Measurements from ENCODE around the gene SYT15B. TPM values are rescaled to one million over a fixed set of nuclear protein-coding genes. Genes with fewer than 3 reads are reported as not detected.
"Not testable (repeated sequence)": the region's sequence is repeated elsewhere in the genome, so short reads cannot be mapped to it uniquely, and the experiment has no call there.

SYT15B gene
- 1 to 10 TPM; 1.8 to 5.3 TPM for total RNA-seq

DNA sequence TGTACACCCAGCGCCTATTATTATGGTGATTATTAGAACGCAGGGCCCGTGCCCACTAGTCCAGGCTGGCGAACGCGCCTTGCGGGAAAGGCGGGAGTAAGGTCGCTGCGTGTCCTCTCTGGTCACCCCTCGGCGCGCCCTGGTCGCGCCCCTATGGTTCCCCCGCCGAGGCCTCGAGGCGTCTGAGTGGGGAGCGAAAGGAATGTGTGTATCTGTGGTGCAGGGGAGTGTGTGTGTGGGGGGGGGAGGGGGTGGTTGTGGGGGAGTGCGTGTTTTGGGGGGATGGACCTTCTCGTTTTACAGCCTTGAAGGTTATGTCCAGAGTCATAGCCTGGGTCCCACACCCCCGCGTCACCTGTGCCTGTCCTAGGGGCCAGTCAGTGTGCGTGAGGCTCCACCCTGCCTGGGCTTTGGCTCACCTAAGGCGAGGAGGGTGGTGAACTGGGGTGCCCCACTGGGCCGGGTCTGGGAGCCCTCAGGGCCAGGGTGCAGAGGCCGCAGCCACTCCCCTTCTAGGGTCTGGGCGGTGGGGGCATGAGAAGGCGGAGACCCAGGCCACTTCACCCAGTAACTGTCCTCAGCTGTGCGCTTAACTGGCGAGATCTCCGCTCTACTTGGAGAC, at the start of gene SYT15B:
Gene SYT15B (minus strand): TSS at position 39 of the 622 bp plus-strand sequence. CDS start 952 bp downstream, outside the sequence.
- not testable (repeated sequence) for DNase-seq (ENCODE audit: low spot score); H3K9me3 ChIP-seq; H3K27ac ChIP-seq; H3K36me3 ChIP-seq; ATAC-seq (ENCODE audit: insufficient number of reproducible peaks, low FRiP score, low read depth); H3K27me3 ChIP-seq (replicated peaks; ENCODE audit: insufficient read depth); H3K4me1 ChIP-seq (ENCODE audit: control insufficient read depth in 1 of 2, low read depth in 2 of 2)
- H3K4me3 ChIP-seq: peak within 1 kb of the TSS; percentile 52

DNA sequence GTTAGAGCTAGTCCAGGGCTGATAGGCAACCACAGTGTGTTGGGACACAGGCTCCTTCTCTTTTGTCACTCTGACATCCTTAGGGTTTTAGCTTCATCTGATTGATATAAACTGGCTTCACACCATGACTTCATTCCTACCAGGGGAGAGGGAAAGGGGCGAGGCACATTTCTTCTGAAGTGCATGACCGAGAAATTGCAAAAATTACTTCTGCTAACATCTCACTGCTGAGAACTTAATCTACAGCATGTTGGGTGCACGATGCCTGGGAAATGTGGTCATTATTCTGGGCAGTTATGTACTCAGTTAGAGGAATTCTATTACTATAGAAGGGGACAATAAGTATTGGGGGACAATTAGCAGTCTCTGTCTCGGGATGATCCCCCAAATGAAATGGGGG, 16.2 kb upstream of the SYT15B start:
- not testable (repeated sequence) for DNase-seq (ENCODE audit: low spot score); ATAC-seq (ENCODE audit: insufficient number of reproducible peaks, low FRiP score, low read depth); H3K27me3 ChIP-seq (replicated peaks; ENCODE audit: insufficient read depth); H3K36me3 ChIP-seq; H3K9me3 ChIP-seq; H3K4me1 ChIP-seq (ENCODE audit: control insufficient read depth in 1 of 2, low read depth in 2 of 2); H3K27ac ChIP-seq; H3K4me3 ChIP-seq

DNA sequence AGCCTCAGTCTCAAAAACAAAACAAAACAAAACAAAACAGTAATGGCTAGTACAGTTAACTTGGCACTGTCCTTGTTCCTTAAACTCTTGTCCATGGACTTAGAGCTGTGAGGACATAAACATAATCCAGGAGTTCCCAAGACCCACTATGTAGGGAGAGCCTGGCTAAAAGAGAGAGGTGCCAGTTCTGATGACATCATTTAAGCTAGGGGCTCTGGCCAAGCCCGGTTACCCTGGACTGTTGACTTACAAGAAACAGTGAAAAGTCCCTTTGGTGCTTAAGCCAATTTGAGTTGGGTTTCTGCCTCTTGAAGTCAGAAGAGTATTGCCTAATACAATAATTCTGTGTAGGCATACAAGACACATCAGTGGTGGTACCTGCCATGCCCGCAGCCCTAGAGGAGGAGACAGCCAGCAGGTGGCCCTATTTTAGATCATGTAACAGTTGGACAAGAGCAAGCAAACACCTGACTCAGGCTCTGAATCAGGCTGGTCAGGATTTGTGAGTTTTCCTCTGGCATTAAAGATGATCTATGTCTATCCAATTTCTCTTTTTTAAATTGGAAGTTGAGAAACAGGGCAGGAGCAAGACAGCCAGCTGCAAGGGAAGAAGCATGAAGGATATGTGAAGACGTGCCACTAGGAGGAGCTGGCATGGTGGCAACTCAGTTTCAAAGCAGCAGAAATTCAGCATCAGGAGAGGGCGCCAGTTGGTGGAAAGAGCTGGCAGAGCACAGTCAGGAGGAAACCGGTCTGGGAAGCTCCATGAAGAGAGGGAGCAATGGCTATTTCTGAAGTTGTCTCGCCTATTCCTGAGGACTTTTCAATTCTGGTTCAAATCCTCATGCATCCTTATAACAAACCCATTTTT, 12.2 kb upstream of the SYT15B start:
- not testable (repeated sequence) for DNase-seq (ENCODE audit: low spot score); H3K4me1 ChIP-seq (ENCODE audit: control insufficient read depth in 1 of 2, low read depth in 2 of 2); H3K36me3 ChIP-seq; H3K4me3 ChIP-seq; H3K27me3 ChIP-seq (replicated peaks; ENCODE audit: insufficient read depth); H3K27ac ChIP-seq; H3K9me3 ChIP-seq
- peak; percentile 8 for ATAC-seq (ENCODE audit: insufficient number of reproducible peaks, low FRiP score, low read depth)
- TF ChIP-seq, protein P1, sequence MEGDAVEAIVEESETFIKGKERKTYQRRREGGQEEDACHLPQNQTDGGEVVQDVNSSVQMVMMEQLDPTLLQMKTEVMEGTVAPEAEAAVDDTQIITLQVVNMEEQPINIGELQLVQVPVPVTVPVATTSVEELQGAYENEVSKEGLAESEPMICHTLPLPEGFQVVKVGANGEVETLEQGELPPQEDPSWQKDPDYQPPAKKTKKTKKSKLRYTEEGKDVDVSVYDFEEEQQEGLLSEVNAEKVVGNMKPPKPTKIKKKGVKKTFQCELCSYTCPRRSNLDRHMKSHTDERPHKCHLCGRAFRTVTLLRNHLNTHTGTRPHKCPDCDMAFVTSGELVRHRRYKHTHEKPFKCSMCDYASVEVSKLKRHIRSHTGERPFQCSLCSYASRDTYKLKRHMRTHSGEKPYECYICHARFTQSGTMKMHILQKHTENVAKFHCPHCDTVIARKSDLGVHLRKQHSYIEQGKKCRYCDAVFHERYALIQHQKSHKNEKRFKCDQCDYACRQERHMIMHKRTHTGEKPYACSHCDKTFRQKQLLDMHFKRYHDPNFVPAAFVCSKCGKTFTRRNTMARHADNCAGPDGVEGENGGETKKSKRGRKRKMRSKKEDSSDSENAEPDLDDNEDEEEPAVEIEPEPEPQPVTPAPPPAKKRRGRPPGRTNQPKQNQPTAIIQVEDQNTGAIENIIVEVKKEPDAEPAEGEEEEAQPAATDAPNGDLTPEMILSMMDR (IDR thresholded peaks at IDR 0.05): peak; percentile 17

DNA sequence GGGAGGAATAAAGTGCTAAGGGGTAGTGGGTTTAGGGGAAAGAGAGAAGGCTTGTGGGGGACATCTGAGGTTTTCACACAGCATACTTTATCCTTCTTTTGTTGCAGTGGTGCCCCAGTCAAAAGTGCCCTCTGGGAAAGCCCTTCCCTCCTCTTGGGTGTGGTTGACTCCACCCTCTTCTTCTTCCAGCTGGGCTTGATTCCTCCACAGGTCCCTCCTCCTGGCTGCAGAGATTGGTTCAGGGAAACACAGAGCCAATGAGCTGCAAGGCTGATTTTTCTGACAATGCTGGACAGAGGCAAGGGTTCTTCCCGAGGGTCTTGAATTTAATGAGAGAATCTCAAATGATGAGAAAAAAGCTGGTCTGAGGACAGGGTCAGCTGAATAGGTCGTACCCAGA, 7.4 kb upstream of the SYT15B start:
- H3K4me1 ChIP-seq (ENCODE audit: control insufficient read depth in 1 of 2, low read depth in 2 of 2); H3K9me3 ChIP-seq; ATAC-seq (ENCODE audit: insufficient number of reproducible peaks, low FRiP score, low read depth); H3K36me3 ChIP-seq; H3K4me3 ChIP-seq; DNase-seq (ENCODE audit: low spot score); H3K27me3 ChIP-seq (replicated peaks; ENCODE audit: insufficient read depth); H3K27ac ChIP-seq: not testable (repeated sequence)

DNA sequence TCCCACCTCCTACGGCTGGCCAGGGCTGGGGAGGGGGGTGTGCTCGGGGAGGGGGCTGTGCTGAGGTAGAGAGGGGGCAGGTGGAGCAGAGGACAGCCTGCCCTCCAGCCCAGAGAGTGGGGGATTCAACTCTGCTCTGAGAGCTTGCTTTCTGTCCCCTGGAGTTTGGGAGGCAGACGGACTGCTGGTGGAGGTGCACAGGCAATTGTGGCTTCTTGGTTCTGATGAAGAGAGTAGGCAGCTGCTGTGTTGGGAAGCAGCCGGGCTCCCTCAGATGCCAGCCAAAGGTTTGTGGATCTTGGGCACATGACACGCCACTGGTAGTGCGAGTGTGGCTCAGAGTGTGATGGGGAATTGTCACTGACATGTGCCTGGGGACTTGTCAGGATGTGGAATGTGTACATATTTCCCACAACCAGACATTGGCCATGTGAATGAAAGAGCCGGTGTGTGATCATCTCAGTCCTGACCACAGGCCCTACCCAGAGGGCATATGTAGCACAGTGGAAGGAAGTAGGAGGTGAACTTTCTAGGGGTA, 5.3 kb upstream of the SYT15B start:
- H3K4me3 ChIP-seq; ATAC-seq (ENCODE audit: insufficient number of reproducible peaks, low FRiP score, low read depth); H3K27me3 ChIP-seq (replicated peaks; ENCODE audit: insufficient read depth); DNase-seq (ENCODE audit: low spot score); H3K27ac ChIP-seq; H3K4me1 ChIP-seq (ENCODE audit: control insufficient read depth in 1 of 2, low read depth in 2 of 2); H3K36me3 ChIP-seq; H3K9me3 ChIP-seq: not testable (repeated sequence)

DNA sequence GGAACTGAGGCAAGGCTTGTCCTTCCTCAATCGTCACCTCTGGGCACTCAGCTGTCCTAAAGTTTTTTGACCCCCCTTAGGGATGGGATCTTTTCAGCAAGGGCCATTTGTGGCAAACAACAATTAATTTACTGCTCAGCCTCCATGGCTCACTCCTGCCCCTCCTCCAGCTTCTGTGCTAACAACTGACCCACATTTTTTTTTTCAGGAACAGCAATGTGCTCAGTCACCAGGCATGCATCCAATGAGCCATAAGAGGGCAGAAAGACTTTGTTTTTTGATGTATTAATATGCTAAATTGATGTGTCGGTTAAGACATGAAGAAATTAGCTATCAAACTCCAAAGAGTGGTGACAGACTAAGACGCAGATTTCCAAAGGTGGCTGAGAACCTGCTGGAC, 4.7 kb upstream of the SYT15B start:
- not testable (repeated sequence) for ATAC-seq (ENCODE audit: insufficient number of reproducible peaks, low FRiP score, low read depth); H3K4me1 ChIP-seq (ENCODE audit: control insufficient read depth in 1 of 2, low read depth in 2 of 2); H3K27me3 ChIP-seq (replicated peaks; ENCODE audit: insufficient read depth); H3K4me3 ChIP-seq; H3K27ac ChIP-seq; H3K36me3 ChIP-seq; DNase-seq (ENCODE audit: low spot score); H3K9me3 ChIP-seq

DNA sequence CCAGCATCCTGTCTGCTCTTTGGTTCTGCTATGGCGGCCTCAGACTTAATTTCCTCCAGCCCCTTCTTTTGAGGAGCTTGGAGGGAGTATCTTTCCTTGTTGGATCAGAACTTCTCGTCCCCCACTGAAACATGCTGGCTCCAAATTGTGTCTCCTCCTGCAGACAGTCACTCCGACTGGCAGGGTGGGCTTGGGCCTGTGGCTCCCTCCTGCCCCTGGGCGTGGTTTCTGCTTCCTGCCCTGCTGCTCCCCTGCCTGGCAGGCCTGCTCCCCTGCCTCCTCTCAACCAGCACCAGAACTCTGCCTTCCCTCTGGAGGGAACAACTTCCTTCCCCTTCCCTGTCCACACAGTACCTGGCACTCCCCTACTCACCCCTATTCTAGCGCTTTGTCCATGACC, 3.8 kb upstream of the SYT15B start:
- not testable (repeated sequence) for H3K27ac ChIP-seq; H3K4me1 ChIP-seq (ENCODE audit: control insufficient read depth in 1 of 2, low read depth in 2 of 2); H3K27me3 ChIP-seq (replicated peaks; ENCODE audit: insufficient read depth); ATAC-seq (ENCODE audit: insufficient number of reproducible peaks, low FRiP score, low read depth); H3K4me3 ChIP-seq; H3K9me3 ChIP-seq; DNase-seq (ENCODE audit: low spot score); H3K36me3 ChIP-seq

DNA sequence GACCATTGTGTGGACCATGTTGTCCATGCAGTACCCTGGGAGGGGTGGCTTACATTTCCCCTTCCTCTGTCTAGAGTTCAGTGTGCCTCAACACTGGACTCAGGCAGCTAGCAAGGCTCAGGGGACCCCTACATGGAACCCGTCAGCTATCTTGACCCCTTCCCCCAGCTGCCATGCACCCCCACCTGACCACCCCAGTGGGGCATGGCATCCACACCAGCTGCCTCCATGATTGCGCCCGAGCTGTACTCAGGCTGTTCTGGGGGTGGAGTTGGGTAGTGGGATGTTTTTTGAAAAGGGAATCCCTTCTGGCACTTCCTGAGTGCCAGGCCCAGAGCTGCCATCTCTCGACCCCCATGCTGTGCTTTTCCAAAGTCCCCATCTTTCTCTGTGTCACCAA, 1.8 kb upstream of the SYT15B start:
- not testable (repeated sequence) for ATAC-seq (ENCODE audit: insufficient number of reproducible peaks, low FRiP score, low read depth); H3K27me3 ChIP-seq (replicated peaks; ENCODE audit: insufficient read depth); H3K27ac ChIP-seq; H3K9me3 ChIP-seq; DNase-seq (ENCODE audit: low spot score); H3K4me1 ChIP-seq (ENCODE audit: control insufficient read depth in 1 of 2, low read depth in 2 of 2); H3K4me3 ChIP-seq; H3K36me3 ChIP-seq

DNA sequence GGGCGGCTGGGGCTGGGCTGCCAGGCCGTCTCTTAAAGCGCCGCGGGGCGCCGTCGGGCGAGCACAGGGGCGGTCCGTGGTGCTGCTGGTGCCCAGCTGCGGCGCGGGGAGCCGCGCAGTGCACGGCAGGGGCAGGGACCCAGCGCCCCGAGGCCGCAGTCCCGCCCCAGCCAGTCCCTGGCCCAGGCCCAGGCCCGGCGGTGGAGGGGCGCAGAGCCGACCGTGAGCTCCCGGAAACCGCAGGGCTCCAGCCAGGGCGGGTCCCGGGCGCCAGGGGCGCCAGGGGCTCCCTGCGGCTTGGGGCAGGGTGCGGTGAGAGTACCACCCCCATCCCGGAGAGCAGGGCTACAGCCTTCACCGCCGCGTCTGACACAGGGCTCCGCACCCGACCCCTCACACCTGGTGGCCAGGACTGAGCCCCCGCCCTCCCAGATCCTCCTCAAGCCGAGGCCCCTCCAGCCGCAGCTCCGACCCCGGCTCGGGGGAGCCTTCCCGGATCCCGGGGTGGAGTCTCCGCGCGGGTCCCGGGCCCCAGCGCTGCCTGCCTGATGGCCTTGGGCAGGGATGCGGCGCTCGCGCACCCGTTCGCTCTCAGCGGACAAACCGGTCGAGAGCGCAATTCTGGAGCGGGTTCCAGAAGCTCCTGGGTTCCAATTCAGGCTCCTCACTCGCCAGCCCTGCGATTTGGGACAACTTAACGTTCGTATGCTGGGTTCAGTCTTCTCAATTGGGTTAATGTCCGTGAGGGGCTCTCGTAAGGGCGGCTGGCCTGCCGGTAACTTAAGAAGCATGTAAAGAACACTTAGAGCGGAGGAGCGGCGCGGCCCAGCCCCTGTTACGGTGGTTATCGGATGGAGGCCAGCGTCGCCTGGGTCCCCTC, 478 bp downstream of the SYT15B start:
- not testable (repeated sequence) for ATAC-seq (ENCODE audit: insufficient number of reproducible peaks, low FRiP score, low read depth); H3K36me3 ChIP-seq; H3K27ac ChIP-seq; H3K27me3 ChIP-seq (replicated peaks; ENCODE audit: insufficient read depth); H3K9me3 ChIP-seq; H3K4me1 ChIP-seq (ENCODE audit: control insufficient read depth in 1 of 2, low read depth in 2 of 2); DNase-seq (ENCODE audit: low spot score)
- peak overlapping the region; percentile 52 for H3K4me3 ChIP-seq

DNA sequence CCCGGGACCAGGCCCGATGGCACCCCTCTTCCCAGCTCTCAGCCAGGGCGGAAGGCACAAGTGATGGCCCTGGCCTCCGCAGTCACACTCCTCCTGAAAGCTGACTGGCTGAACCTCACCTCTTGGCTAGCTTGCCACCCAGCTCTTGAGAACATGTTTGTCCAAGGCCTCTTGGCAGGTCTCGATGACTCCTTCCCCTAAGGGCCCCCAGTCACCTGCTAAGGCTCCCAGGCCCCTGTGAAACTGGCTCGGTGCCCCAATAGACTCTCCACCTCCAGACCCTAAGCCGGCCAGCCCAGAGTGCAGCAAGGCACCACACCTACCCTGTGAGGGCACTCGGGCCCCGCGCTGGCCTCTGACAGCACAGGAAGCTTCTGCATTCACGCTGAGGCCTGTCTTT, 4.5 kb downstream of the SYT15B start:
- not testable (repeated sequence) for H3K27ac ChIP-seq; H3K4me3 ChIP-seq; H3K36me3 ChIP-seq; DNase-seq (ENCODE audit: low spot score); H3K27me3 ChIP-seq (replicated peaks; ENCODE audit: insufficient read depth); H3K4me1 ChIP-seq (ENCODE audit: control insufficient read depth in 1 of 2, low read depth in 2 of 2); H3K9me3 ChIP-seq; ATAC-seq (ENCODE audit: insufficient number of reproducible peaks, low FRiP score, low read depth)

DNA sequence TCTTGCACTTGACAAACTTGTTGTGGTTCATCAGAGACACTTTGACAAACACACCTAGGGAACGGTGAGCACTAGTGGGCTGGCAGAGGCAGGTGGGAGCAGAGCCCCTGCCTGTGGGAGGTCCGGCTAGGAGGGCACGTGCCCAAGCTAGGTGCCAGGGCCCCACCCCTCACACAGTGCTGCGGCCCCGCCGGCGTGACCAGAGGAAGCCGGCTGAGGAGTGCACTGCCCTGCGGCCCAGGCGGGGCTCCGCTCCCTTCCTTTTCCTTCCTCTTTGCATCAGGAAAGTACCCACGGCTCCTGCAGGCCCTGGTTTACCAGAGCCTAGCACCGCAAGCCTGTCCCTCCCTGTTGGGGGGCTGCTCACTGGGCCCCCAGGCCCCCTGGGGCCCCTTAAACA, 7.2 kb downstream of the SYT15B start:
- not testable (repeated sequence) for DNase-seq (ENCODE audit: low spot score); H3K27me3 ChIP-seq (replicated peaks; ENCODE audit: insufficient read depth); H3K36me3 ChIP-seq; ATAC-seq (ENCODE audit: insufficient number of reproducible peaks, low FRiP score, low read depth); H3K27ac ChIP-seq; H3K9me3 ChIP-seq; H3K4me1 ChIP-seq (ENCODE audit: control insufficient read depth in 1 of 2, low read depth in 2 of 2); H3K4me3 ChIP-seq
